NCI-H187 (cell line): ENCODE measurements around the gene TXNDC5.
"Not testable (repeated sequence)": the region's sequence is repeated elsewhere in the genome, so short reads cannot be mapped to it uniquely, and the experiment has no call there.

Experiments used
- DNase-seq, 2 experiments: peaks; one replicate each; lab custom pipeline; 2025; lab: John Stamatoyannopoulos, UW

Gene TXNDC5

GRCh38 chr6:7895125-7895423 is 15.5 kb downstream of the TXNDC5 start:
- no peak for DNase-seq

DNA sequence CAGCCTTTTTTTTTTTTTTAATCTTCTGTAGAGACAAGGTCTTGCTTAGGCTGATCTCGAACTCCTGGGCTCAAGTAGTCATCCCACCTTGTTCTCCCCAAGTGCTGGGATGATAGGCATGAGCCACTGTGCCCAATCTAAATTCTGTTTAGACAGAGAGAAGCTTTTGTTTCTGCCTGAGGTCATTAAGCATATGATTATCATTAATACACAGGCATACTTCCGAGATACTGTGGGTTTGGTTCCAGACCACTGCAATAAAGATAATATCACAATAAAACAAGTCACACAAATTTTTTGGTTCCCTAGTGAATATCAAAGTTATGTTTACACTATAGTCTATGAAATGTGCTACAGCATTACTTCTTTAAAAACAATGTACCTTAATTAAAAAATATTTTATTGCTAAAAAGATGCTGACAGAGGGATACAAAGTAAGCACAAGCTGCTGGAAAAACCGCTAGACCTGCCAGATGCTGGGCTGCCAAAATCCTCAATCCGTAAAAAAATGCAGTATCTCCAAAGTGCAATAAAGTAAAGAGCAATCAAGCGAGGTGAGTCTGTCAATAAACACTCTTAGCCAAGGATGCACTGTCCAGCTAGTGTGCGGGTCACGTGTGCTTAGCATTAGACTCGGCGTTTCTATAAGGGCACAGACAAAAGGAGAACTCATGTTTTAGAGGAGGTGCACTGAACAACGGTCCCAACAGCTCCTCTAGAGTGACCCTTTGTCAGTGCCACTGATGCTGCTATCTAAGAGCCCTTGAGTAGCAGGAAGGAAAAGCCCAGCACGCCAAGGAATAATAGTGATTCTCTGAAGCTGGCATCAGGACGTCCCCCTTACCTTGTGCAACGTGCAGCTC is 16.1 kb downstream of the TXNDC5 start:
- no peak for DNase-seq

DNA sequence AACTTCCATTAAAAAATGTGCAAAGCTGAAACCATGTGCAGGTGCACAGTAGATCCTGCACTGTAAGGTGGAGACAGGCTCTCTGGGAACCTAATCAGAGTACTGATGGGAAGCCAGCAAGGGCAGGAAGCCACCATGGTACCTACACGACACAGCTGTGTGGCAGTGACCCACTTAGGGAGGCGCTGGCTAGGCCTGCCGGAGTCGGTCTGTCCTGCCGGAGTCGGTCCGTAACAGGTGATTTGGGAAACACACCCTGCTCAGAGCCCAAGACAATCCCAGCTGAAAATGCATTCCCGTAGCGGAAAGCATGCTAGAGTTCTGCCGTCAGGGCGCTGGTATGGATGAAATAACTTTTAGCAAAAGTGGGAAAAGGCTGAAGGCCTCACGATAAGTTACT is 17.2 kb downstream of the TXNDC5 start:
- no peak for DNase-seq

GRCh38 chr6:7892367-7892766 is 18.2 kb downstream of the TXNDC5 start:
- DNase-seq = not testable (repeated sequence)

DNA sequence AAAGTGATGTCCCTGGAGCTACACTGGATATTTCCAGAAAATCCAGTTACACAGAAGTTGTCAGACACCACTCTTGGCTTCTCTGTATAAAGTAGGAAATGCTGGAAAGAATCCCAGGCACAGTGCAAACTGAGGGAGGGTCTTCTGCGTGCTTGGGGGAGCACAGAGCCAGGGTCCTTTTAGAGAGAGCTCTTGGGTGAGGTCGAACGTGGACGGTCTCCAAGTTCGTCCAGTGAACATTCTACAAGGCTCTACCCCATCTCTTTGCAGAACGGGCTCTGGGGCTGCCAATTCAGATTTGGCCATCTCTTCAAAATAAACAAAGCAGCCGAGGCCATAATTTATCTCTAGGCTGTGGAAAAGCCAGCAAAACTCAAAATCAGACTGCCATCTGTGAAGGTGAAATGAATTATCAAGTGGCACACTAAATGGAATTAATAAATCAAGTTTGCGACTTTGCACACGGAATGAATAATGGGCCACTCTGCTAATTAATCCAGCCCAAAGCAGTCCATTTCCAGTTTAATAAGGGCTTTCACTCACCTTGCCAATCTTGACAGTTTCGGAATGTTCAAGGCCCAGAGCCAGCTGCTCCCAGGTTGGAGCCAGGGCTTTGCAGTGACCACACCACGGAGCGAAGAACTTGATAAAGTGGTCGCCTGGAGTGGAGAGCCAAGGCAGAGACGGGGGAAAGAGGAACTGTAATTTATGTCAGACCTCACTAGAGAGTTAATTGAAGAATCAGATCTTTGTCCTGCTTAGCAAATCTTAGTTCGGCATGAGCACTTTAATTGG is 19.3 kb downstream of the TXNDC5 start:
- DNase-seq = no peak

DNA sequence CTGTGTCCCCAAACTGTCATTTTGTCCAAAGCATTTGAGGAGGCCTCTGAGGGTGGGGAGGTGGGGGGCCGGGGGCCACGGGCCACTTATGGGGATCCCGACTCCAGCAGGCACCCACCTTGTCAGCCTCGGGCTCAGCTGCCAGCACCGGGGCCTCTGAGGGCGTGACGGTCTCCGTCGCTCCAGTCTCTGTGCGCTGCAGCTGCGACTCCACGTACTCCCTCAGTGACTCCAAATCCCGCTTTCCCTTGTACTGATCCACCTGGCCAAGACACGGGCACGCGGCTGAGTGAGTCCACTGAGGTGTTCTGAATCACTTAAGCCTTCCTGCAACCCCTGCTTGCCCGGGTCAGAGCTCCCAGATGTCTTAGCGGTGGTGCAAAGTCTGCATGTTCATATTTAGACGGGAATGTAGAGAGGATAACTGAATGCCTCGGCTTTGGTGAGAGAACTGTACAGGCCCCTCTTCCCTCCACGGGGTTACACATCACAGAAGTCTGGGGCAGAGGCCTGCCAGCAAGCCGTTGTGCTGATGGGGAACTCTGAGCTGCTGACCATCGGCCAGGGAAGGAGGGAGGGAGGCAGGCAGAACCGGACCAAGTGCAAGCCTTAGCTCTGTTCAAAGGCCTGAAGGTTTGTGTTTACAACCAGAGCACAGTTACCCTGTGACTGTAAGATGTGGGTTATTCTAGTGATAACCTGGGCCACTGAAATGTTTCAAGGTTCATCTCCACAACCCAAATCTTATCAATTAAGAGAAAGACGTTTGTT is 21.8 kb downstream of the TXNDC5 start:
- no peak for DNase-seq

GRCh38 chr6:7887278-7887991 is 23.2 kb downstream of the TXNDC5 start:
- no peak for DNase-seq

DNA sequence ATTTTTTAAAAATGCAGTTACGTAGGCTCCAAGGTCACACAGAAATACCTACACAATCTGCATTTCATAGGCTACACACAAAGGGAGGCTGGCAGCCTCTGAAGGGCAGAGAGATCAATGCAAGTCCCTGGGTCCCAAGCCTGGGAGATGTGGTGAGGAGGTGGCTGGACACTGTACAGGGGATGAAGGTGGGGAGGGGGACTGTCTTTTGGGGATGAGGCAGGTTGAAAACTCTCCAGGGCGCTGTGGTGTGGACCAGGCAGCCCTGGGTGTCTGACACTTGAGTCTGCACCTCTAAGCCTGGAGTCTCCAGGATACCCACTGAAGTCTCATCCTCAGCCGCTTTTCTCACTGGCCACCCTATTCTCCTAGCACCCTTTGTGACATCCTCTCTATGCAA is 24.5 kb downstream of the TXNDC5 start:
- DNase-seq = no peak

DNA sequence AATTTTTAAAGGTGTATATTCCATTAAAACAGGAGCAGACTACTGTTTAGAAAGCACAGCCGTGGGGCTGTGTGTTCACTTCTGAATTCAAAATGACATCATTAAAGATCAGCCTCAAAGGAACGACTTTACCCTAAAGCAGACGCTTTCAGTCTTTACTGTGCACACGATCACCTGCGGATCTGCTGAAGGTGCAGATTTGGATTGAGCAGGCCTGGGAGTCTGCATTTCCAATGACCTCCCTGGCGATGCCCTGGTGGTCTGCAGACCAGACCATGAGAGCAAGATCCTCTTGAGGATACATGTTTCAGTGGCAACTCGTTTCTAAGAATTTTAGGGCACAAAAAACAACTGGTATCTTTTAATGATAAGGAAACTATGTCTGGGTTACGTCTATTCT is 27.2 kb downstream of the TXNDC5 start:
- DNase-seq = no peak

DNA sequence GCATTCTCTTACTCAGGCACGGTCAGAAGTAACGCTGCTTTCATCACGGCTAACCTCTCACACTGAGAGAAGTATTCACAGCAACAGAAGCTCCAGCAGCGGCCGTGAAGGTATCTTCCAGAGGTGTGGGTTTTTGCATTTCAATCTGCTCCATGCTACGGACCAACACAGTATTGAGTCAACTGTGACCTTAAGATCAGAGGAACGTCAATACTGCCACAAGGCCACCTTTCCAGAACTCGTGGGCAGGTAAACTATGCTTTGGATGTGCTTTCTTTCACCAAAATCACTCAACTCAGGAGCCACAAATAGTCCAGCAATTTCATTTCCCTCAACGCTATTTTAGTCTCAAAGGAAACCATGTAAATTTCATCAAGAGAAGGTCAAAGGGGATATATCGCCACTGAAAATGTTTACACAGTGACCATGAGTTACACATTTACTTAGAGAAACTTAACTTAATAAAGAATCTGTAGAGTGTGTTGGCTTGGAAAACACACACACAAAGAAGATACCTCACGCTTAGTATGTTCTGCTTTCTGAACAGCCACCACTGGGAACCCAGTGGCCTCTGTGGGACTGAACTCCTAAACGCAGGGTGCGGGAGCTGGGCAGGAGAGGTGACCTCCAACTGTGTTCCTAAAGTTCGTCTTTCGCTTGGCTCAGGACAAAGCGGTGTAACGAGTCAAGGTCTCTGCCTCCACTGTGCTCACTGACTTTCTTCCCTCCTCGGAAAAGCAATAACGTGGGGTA is 27.9 kb downstream of the TXNDC5 start:
- DNase-seq = no peak

DNA sequence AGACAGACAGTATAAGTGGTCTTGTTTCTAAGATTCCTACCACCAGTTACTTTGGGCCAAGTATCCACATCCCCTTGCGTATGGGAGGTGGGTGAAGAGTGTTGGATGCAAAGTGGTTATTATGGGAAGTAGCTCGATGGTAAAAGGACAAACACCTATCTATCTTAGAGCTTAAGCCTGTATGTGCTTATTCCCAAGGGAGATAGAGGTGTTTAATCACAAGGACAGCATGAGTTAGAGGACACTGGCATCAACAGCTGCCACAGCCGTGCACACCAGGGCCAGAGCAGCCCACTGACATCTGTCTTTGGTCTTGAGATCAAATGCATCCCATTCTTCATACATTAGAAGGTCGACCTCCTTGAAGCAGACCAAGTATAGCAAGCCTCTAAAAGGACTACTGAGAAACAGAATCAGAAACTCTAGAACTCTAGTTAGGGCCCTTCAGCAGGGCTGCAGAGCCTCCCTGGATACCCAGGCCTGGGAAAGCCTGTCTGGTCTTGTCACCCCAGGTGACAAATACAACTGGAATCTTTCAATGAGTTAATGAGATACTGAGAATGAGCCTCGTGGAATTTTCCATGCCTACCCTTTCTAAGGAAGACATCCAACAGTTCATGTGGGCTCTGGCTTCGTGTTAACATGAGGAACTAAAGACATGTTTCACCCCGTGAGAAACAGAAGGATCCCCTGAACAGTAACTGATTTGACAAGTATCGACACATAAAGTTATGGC is 28.7 kb downstream of the TXNDC5 start:
- DNase-seq = no peak

DNA sequence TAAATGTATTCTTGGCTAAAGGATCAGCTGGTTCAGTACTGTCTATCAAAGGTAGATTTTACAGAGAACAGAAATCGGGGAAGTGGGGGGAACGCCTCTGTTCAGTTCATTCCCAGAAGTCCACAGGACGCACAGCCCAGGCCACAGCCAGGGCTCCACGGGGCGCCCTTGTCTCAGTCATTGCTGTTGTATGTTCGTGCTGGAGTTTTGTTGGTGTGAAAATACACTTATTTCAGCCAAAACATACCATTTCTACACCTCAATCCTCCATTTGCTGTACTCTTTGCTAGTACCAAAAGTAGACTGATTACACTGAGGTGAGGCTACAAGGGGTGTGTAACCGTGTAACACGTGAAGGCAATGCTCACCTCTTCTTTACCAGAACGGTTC is 29.9 kb downstream of the TXNDC5 start:
- no peak for DNase-seq

GRCh38 chr6:7879980-7880717 is 30.4 kb downstream of the TXNDC5 start:
- DNase-seq = no peak

DNA sequence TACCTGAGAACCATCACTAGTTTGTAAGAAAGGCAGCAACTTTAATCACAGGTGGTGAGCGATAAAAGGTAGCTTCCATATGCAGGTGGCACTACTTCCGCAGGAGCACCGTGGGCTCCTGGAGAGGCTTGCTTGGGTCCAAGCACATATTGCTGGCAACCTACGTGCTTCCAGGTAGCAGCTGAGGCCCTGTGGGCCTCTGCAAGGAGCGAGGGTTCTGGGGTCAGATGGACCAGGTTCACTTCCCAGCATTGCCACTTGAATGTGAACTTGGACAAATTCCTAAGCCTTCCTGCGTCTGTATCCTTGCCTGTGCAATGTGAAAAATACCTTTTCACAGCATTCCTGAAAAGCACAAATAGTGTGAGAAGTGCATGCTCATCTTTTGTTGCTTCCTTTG is 31.0 kb downstream of the TXNDC5 start:
- DNase-seq = no peak

DNA sequence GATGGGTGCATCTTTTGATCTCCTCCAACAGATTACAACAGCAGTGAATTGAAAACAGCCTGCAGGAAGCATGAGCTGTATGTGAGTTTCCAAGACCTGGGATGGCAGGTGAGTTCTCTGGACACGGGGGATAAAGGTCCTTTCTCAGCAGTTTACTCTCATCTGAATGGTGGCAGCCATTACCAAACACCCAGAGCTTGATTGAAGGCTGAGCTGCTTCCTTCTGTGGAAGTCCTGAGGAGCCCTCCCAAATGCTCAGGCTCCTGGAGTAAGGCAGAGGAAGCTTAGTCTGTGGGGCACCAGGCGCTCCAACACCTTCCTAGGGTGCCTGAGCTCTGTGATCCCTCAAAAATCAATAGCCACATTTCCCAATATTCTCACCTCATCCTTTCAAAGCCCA is 31.5 kb downstream of the TXNDC5 start:
- no peak for DNase-seq

- no peak for DNase-seq
Measured at GRCh38 chr6:7878401-7878964, 32.1 kb downstream of the TXNDC5 start.

- no peak for DNase-seq
Measured at GRCh38 chr6:7868926-7869325, 41.7 kb downstream of the TXNDC5 start.

GRCh38 chr6:7866526-7866925 is 44.1 kb downstream of the TXNDC5 start:
- no peak for DNase-seq

DNA sequence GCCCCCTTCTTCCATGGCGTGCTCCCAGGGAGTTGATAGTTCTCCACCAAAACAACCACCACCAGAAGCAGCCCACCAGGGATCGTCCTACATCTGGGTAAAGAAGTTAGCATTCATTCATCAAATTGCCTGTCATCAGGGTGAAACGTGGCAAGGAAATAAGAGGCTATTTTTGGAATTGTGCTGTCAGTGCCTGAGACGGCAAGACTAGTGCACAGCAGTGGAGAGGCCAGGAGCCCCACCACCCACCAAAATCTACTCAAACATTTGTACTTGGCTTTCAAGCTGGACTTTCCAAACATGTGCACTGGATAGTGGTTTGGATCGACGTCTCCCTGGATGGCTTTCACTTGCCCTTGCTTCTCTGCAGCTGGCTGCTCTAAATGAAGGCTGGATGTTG is 44.8 kb downstream of the TXNDC5 start:
- no peak for DNase-seq

- DNase-seq = no peak
Measured at GRCh38 chr6:7859591-7859990, 51.0 kb downstream of the TXNDC5 start.
